ENCODE measurements around the gene PHF12.
"Not testable (repeated sequence)": the region's sequence is repeated elsewhere in the genome, so short reads cannot be mapped to it uniquely, and the experiment has no call there.

The PHF12 gene

GRCh38 chr17:28928061-28928460 lies 23.3 kb downstream of the PHF12 start:
- no peak for DNase-seq

DNA sequence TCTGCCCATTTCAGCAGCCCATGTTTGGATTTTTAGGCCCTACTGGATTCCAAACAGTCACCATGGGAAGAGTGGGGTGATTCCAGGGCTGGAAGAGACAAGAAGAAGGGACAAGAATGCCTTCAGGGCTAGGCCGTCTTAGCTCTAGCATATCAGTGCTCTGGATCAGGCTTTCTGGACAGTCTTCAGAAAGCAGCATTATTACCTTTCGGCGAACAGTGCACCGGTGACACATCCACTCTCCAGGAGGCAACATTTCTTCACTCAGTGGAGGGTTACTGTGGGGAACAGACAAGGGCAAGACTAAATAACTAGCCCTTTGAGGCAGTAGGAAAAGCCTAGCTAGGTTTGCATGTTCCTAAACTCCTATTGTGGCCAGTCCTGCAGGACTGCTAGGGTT lies 24.5 kb downstream of the PHF12 start:
- DNase-seq, result no peak

- DNase-seq, result no peak
Measured at GRCh38 chr17:28926366-28926765, 25.0 kb downstream of the PHF12 start.

- no peak for DNase-seq
Measured at GRCh38 chr17:28925912-28926365, 25.4 kb downstream of the PHF12 start.

DNA sequence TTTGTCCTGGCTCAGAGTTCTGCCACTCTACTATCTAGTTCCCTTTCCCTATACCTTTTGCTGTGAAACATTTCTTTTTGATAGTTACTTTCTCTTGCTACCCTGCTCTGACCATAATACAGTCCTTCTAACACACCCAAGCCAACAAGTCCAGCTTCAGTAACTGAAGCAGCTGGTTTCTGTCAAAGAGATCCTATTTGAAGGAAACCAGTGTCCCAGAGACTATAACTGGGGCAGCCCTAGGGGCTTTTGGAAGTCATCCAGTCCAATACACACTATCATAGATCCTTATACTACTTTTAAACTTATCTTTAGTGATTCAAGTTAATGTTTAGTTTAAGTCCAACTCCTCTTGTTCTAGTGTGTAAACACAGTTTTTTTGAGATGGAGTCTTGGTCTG lies 31.1 kb downstream of the PHF12 start:
- no peak for DNase-seq

GRCh38 chr17:28918295-28918694 lies 33.0 kb downstream of the PHF12 start:
- no peak for DNase-seq

- no peak for DNase-seq
Measured at GRCh38 chr17:28917465-28917864, 33.9 kb downstream of the PHF12 start.

DNA sequence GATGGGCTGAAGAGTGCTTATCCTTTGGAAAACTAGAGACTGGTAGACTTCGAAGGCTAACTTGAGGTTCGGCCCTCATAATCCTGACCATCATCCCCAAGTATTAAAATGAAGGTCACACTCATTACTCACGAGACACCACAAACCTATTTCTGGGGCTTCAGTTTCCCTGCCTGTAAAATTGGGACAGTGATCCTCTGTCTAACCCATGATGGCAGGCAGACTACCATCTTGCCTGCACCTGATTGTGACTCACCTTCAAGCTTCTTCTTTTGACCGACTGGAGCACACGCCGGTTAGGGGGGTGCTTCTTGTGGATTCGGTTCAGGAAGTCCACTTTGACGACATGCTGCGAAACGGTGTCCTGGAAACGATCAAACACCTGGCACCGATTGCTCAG lies 34.3 kb downstream of the PHF12 start:
- DNase-seq, result no peak

- DNase-seq, result peak; percentile 8
Measured at GRCh38 chr17:28916302-28916934, 34.9 kb downstream of the PHF12 start.

DNA sequence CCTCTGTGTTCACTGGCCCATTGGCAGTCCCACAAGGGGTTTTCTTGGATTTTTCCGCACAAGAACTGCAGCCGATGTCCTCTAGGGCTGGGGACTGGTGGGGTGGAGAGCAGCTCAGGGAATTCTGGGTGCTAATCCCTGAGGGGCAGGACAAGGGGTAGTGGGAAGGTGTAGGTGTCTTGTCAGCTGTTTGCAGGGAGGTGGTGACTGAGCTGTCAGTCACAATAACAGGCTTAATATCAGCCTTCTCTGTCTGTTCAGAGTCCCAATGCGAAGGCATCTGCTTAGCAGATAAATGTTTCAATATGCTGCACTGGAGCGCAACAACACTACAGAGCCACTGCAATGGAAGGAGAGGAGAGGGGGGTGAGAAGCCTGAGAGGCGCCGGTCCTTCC lies 38.4 kb downstream of the PHF12 start:
- no peak for DNase-seq

- no peak for DNase-seq
Measured at GRCh38 chr17:28912281-28912937, 38.9 kb downstream of the PHF12 start.

DNA sequence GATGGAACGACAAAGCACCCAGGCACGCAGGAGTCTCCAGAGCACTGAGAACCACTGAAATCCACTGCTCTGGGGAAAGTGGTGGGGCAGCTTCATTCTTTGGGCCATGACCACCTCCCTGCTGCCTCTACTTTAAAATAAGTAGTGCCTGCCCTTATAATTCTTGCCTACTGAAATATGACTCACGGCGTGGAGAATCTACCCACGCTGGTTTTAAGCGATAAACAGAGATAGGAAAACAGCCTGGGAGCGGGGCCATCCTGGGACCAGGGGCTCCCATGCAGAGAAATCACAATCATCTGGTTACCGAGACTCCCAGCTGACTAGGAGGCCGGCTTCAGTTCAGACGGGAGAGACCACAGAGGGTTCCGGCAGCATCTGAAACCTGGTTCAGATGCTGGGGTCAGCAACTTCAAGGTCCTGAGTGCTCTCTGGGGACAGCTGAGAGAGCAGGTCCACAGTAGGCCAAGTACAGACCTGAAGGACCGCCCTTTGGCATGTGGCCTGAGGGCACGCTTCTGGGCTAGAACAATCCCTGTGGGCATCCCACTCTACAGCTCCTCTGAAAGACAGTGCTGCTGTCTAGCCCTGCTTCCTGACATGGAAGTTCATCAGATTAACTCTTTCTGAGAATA lies 39.8 kb downstream of the PHF12 start:
- DNase-seq, result no peak

GRCh38 chr17:28910534-28910933 lies 40.8 kb downstream of the PHF12 start:
- DNase-seq, result no peak

DNA sequence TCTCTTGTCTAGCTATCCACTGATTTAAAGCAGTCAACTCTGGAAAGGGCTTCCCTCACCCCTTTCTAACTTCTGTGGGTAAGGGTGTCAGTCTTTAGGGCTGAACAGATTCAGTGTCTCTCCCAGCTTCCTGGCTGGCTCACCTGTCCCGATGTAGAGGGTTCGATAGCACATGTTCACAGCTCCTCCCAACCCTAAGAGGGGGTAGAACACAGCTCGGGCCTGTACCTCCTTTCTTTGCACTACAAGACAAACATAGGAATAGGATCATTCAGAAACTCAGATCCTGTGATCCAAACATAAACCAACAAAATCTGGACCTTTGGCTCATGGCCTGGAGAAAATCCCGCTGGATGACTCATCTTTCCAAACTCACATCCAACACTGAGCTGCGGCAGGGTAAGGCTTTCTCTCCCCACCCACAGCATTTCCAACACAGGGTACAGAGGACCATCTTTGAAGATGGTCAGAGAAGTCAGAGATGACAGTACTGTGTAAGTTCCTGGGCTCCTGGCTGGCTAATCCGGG lies 42.6 kb downstream of the PHF12 start:
- DNase-seq, result no peak

DNA sequence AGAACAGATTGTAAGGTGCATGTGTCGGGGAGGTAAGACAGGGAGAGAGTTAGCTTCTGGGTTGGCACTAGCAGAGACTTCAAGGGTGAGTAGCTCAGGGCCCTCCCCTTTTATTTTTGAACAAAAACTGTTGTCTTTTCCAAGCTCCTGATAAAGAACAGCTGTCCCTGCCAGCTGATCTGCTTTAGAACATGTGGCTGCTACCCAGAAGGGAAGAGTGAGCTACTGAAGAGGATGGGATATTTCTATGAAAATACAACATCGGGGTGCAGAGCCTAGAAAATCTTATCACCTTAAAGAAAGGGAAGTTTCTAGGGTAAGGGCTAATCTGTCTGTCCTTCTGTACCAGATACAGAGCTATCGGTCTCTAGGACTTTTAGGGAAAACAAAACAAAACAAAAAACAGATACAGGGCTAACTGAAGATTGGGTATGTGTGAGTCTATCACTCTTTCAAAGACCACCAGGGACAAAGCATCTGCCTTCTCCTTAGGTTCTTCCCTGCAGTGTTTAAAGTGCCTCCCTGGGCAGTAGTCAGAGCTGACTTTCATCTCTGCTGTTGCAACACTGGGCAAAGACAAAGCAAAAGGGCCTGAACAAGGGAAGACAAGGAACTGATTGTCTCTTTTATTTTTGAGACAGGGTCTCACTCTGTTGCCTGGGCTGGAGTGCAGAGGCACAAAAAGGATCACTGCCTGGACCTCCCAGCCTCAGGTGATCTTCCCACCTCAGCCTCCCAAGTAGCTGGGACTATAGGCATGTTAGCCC lies 43.4 kb downstream of the PHF12 start:
- no peak for DNase-seq

GRCh38 chr17:28906706-28907438 lies 44.4 kb downstream of the PHF12 start:
- DNase-seq, result no peak

GRCh38 chr17:28906276-28906675 lies 45.0 kb downstream of the PHF12 start:
- no peak for DNase-seq

DNA sequence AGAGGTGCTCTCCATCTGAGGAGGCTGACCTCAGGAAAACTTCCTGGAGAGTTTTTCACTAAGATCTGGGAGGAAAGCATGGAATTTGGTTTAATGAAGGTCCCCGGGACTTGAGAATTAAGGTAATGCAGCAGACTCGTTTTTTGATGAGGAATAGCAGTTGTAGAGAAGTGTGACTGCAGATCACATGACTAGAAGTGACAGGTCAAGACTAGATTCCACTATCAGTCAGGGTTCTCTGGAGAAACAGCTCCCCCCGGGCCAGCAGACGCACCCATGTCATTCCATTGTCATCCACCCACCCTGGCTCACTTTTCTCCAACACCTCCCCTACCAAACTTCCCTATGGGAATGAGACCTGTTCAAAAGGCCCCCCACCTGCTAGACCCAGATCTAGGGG lies 46.5 kb downstream of the PHF12 start:
- DNase-seq, result no peak

DNA sequence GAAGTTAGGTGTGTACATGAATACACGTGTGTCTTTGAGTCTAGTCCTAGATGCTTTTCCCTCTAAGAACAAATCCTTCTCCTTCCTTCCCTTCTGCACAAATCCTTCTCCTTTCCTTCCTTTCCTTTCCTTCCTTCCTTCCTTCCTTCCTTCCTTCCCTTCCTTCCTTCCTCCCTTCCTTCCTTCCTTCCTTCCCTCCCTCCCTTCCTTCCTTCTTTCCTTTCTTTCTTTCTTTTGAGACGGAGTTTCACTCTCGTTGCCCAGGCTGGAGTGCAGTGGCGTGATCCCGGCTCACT lies 47.8 kb downstream of the PHF12 start:
- DNase-seq, result not testable (repeated sequence)

- DNase-seq, result peak; percentile 81
Measured at GRCh38 chr17:28902819-28903545, 48.3 kb downstream of the PHF12 start, which contains the start of gene DHRS13. Gene DHRS13 (minus strand): TSS chr17:28903079. CDS start chr17:28902944, 135 bp downstream.

GRCh38 chr17:28901866-28902818 lies 49.2 kb downstream of the PHF12 start:
- DNase-seq, result peak; percentile 48
